Measurements from ENCODE around the gene LCE7A.

GRCh38 chr1:152869808-152870419 lies 10.1 kb downstream of the LCE7A start:
- peak; percentile 62 for TF ChIP-seq CTCF (IDR thresholded peaks at IDR 0.05; ENCODE audit: insufficient read depth, low read length, poor library complexity, severe bottlenecking)
- TF ChIP-seq EZH2phosphoT487 (conservative IDR thresholded peaks at IDR 0.05; ENCODE audit: low read length): no peak

Data from SU-DHL-6 (cell line).